Activated naive CD4-positive, alpha-beta T cell treated with anti-CD3 and anti-CD28 coated beads for 36 hours (primary cell): ENCODE measurements around the gene TAGAP. TPM values are rescaled to one million over a fixed set of nuclear protein-coding genes. Genes with fewer than 3 reads are reported as not detected.

Experiments
- CTCF ChIA-PET: fragments of 350-600 bp; sonication (Branson Sonifier 250); formaldehyde crosslinking; loops from one replicate; lab custom pipeline; 2021; ENCODE audit warnings: antibody characterized with exemption; lab: Charles Lee
- DNase-seq: peaks from one replicate; pipeline ENCODE4 v3.0.0-alpha.2; 2020
- H3K27ac Mint-ChIP-seq: one replicate; pipeline ENCODE4 v1.8.0; 2021; ENCODE audit warnings: mild to moderate bottlenecking, mixed read lengths
- H3K27me3 Mint-ChIP-seq: one replicate; pipeline ENCODE4 v1.8.0; 2021; ENCODE audit warnings: low read depth, mixed read lengths
- H3K36me3 Mint-ChIP-seq: one replicate; pipeline ENCODE4 v1.8.0; 2021; ENCODE audit warnings: low read depth, mixed read lengths
- H3K4me1 Mint-ChIP-seq: one replicate; pipeline ENCODE4 v1.8.0; 2021; ENCODE audit warnings: low read depth, mixed read lengths
- H3K4me3 Mint-ChIP-seq: one replicate; pipeline ENCODE4 v1.8.0; 2021; ENCODE audit warnings: mild to moderate bottlenecking, moderate library complexity, mixed read lengths
- H3K9me3 Mint-ChIP-seq: one replicate; pipeline ENCODE4 v1.8.0; 2021; ENCODE audit warnings: mixed read lengths
- intact Hi-C: fragments of 100-400 bp; cut with micrococcal nuclease; formaldehyde crosslinking; loops from one replicate; pipeline ENCODE4 v1.15.1; 2023
- total RNA-seq, 2 experiments: library from RNA; stranded (reverse); gene quantifications; one replicate each; pipeline ENCODE4 v1.2.3, GENCODE V29; 2021

TAGAP gene
- total RNA-seq, 2 experiments from 2014 or later = 79.6 to 82.6 TPM

GRCh38 chr6:159083146-159083545 lies 38.4 kb upstream of the TAGAP start:
- no peak overlapping the region for H3K27ac Mint-ChIP-seq
- DNase-seq = no peak
- no peaks in the 10 kb centered on the region for H3K27me3 Mint-ChIP-seq
- no peaks in the 10 kb centered on the region for H3K9me3 Mint-ChIP-seq
- H3K36me3 Mint-ChIP-seq = no peaks in the 10 kb centered on the region
- H3K4me1 Mint-ChIP-seq = peaks cover 44% of the 10 kb centered on the region
- no peak overlapping the region for H3K4me3 Mint-ChIP-seq
- intact Hi-C loops = no loop called here
- CTCF ChIA-PET = interaction anchor here (1.2 to 4.1 kb wide), 4 partner anchors 15 to 51 kb away, joined by 3 to 22 read pairs (median 6); no protein-coding TSS in a partner anchor

- Mint-ChIP-seq H3K36me3 (no peaks in the 10 kb centered on the region), H3K9me3 (no peaks in the 10 kb centered on the region), H3K4me1 (peaks cover 49% of the 10 kb centered on the region), H3K4me3 (no peak overlapping the region), H3K27ac (no peak overlapping the region), H3K27me3 (no peaks in the 10 kb centered on the region)
- intact Hi-C loops = no loop called here
- CTCF ChIA-PET = interaction anchor here (1.4 to 4.1 kb wide), 3 partner anchors 16 to 52 kb away, joined by 3 to 22 read pairs (median 5); no protein-coding TSS in a partner anchor
- no peak for DNase-seq
Measured at GRCh38 chr6:159082039-159082815, 37.4 kb upstream of the TAGAP start.

GRCh38 chr6:159080217-159080976 lies 35.6 kb upstream of the TAGAP start:
- peak overlapping the region; percentile 9 for H3K4me3 Mint-ChIP-seq
- no peaks in the 10 kb centered on the region for H3K9me3 Mint-ChIP-seq
- peaks cover 49% of the 10 kb centered on the region for H3K4me1 Mint-ChIP-seq
- DNase-seq = peak; percentile 79
- peak overlapping the region; percentile 89 for H3K27ac Mint-ChIP-seq
- no peaks in the 10 kb centered on the region for H3K27me3 Mint-ChIP-seq
- intact Hi-C loops = loop anchor here (1.0 kb wide), 4 partner anchors 13 to 35 kb away; no protein-coding TSS in a partner anchor
- CTCF ChIA-PET = interaction anchor here (1.0 to 4.1 kb wide), 6 partner anchors 9 to 38 kb away, joined by 3 to 22 read pairs (median 6); partner anchors contain the start of gene TAGAP
- H3K36me3 Mint-ChIP-seq = no peaks in the 10 kb centered on the region

GRCh38 chr6:159079367-159079766 lies 34.6 kb upstream of the TAGAP start:
- intact Hi-C loops = no loop called here
- no peaks in the 10 kb centered on the region for H3K36me3 Mint-ChIP-seq
- H3K27ac Mint-ChIP-seq = peak overlapping the region; percentile 89
- H3K9me3 Mint-ChIP-seq = no peaks in the 10 kb centered on the region
- no peak overlapping the region for H3K4me3 Mint-ChIP-seq
- no peak for DNase-seq
- CTCF ChIA-PET = interaction anchor here (1.0 to 2.0 kb wide), 4 partner anchors 10 to 30 kb away, joined by 3 to 14 read pairs (median 6); no protein-coding TSS in a partner anchor
- H3K4me1 Mint-ChIP-seq = peaks cover 50% of the 10 kb centered on the region
- no peaks in the 10 kb centered on the region for H3K27me3 Mint-ChIP-seq

- H3K4me1 Mint-ChIP-seq = peaks cover 50% of the 10 kb centered on the region
- CTCF ChIA-PET = interaction anchor here (0.8 to 0.9 kb wide), 2 partner anchors 27 to 32 kb away, joined by 4 to 5 read pairs; partner anchors contain the start of gene TAGAP
Measured at GRCh38 chr6:159077123-159077522, 32.3 kb upstream of the TAGAP start.

GRCh38 chr6:159075506-159076228 lies 30.9 kb upstream of the TAGAP start:
- H3K4me1 Mint-ChIP-seq = peaks cover 51% of the 10 kb centered on the region
- no peak overlapping the region for H3K4me3 Mint-ChIP-seq
- no peak for DNase-seq
- no peaks in the 10 kb centered on the region for H3K9me3 Mint-ChIP-seq
- intact Hi-C loops = no loop called here
- no peak overlapping the region for H3K27ac Mint-ChIP-seq
- H3K27me3 Mint-ChIP-seq = no peaks in the 10 kb centered on the region
- CTCF ChIA-PET = interaction anchor here (0.8 kb wide), 1 partner anchor 24 kb away, joined by 5 read pairs; no protein-coding TSS in a partner anchor
- H3K36me3 Mint-ChIP-seq = no peaks in the 10 kb centered on the region

More at GRCh38 chr6:159077123-159077522, 32.3 kb upstream of the TAGAP start:
- H3K9me3 Mint-ChIP-seq = no peaks in the 10 kb centered on the region
- no peaks in the 10 kb centered on the region for H3K36me3 Mint-ChIP-seq
- intact Hi-C loops = no loop called here
- DNase-seq = peak; percentile 37
- H3K4me3 Mint-ChIP-seq = no peak overlapping the region
- no peaks in the 10 kb centered on the region for H3K27me3 Mint-ChIP-seq
- H3K27ac Mint-ChIP-seq = peak overlapping the region; percentile 56

- H3K4me1 Mint-ChIP-seq = peaks cover 43% of the 10 kb centered on the region
Measured at GRCh38 chr6:159074876-159075275, 30.1 kb upstream of the TAGAP start.

GRCh38 chr6:159074120-159074684 lies 29.4 kb upstream of the TAGAP start:
- H3K4me3 Mint-ChIP-seq = no peak overlapping the region
- intact Hi-C loops = no loop called here

More at GRCh38 chr6:159074876-159075275, 30.1 kb upstream of the TAGAP start:
- no peaks in the 10 kb centered on the region for H3K36me3 Mint-ChIP-seq
- intact Hi-C loops = no loop called here
- H3K4me3 Mint-ChIP-seq = no peak overlapping the region
- DNase-seq = no peak
- CTCF ChIA-PET = no interaction called here
- no peak overlapping the region for H3K27ac Mint-ChIP-seq
- no peaks in the 10 kb centered on the region for H3K27me3 Mint-ChIP-seq
- H3K9me3 Mint-ChIP-seq = no peaks in the 10 kb centered on the region

GRCh38 chr6:159071843-159072769 lies 27.3 kb upstream of the TAGAP start:
- peaks cover 34% of the 10 kb centered on the region for H3K4me1 Mint-ChIP-seq
- intact Hi-C loops = no loop called here
- no peak for DNase-seq
- H3K9me3 Mint-ChIP-seq = no peaks in the 10 kb centered on the region
- H3K36me3 Mint-ChIP-seq = no peaks in the 10 kb centered on the region
- H3K27ac Mint-ChIP-seq = no peak overlapping the region
- CTCF ChIA-PET = interaction anchor here (0.7 to 1.0 kb wide), 3 partner anchors 13 to 63 kb away, joined by 3 to 5 read pairs (median 3); no protein-coding TSS in a partner anchor
- no peaks in the 10 kb centered on the region for H3K27me3 Mint-ChIP-seq
- H3K4me3 Mint-ChIP-seq = no peak overlapping the region

More at GRCh38 chr6:159074120-159074684, 29.4 kb upstream of the TAGAP start:
- CTCF ChIA-PET = no interaction called here
- Mint-ChIP-seq H3K4me1 (peaks cover 37% of the 10 kb centered on the region), H3K27ac (no peak overlapping the region), H3K27me3 (no peaks in the 10 kb centered on the region), H3K36me3 (no peaks in the 10 kb centered on the region), H3K9me3 (no peaks in the 10 kb centered on the region)
- no peak for DNase-seq

GRCh38 chr6:159068904-159069578 lies 24.2 kb upstream of the TAGAP start:
- intact Hi-C loops = loop anchor here (10.0 kb wide), 1 partner anchor 906 kb away; no protein-coding TSS in a partner anchor
- Mint-ChIP-seq H3K27ac (no peak overlapping the region), H3K4me3 (no peak overlapping the region), H3K27me3 (no peaks in the 10 kb centered on the region), H3K9me3 (no peaks in the 10 kb centered on the region), H3K4me1 (peaks cover 48% of the 10 kb centered on the region), H3K36me3 (no peaks in the 10 kb centered on the region)
- no peak for DNase-seq
- CTCF ChIA-PET = interaction anchor here (1.1 to 1.8 kb wide), 2 partner anchors 35 to 40 kb away, joined by 3 to 5 read pairs; no protein-coding TSS in a partner anchor
